ENCODE results near the gene SERTAD2.

The SERTAD2 gene, protein sequence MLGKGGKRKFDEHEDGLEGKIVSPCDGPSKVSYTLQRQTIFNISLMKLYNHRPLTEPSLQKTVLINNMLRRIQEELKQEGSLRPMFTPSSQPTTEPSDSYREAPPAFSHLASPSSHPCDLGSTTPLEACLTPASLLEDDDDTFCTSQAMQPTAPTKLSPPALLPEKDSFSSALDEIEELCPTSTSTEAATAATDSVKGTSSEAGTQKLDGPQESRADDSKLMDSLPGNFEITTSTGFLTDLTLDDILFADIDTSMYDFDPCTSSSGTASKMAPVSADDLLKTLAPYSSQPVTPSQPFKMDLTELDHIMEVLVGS

GRCh38 chr2:64653109-64654062, at the start of gene SERTAD2:
Gene SERTAD2, minus strand, starts transcription at chr2:64653913. Its CDS starts 17,042 bp downstream, at chr2:64636871.
- peak within 1 kb of the TSS; percentile 76 for H3K4me3 ChIP-seq (ENCODE audit: low read depth, low read length)

- H3K4me3 ChIP-seq (ENCODE audit: low read depth, low read length) = no peak overlapping the region
Observed at GRCh38 chr2:64700133-64700809, 46.6 kb upstream of the SERTAD2 start.

- H3K4me3 ChIP-seq (ENCODE audit: low read depth, low read length) = no peak overlapping the region
Observed at GRCh38 chr2:64699712-64700111, 46.0 kb upstream of the SERTAD2 start.

GRCh38 chr2:64698668-64699444, 45.1 kb upstream of the SERTAD2 start:
- H3K4me3 ChIP-seq (ENCODE audit: low read depth, low read length) = no peak overlapping the region

DNA sequence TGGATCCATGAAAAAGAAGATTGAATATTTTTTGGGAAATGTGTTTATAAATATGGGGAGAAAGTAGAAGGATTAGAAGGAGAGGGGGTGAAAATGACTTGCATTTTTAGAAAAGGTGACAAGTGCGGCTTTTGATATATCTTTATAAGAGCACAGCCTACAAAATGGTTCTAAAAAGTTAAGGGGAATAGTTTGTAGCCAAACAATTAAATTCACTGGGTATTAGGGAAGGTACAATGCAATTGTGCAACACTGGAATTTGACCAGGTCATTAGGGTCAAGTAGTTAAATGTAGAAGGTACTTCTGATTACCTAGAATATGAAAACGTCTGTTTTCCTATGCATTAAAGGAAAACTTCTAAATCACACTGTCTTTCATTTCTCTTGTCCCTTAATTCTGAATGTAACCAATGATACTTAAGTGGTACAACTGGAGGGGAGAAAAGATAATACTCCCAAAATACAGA, 44.5 kb upstream of the SERTAD2 start:
- H3K4me3 ChIP-seq (ENCODE audit: low read depth, low read length) = no peak overlapping the region

- H3K4me3 ChIP-seq (ENCODE audit: low read depth, low read length) = no peak overlapping the region
Observed at GRCh38 chr2:64697297-64698176, 43.8 kb upstream of the SERTAD2 start.

DNA sequence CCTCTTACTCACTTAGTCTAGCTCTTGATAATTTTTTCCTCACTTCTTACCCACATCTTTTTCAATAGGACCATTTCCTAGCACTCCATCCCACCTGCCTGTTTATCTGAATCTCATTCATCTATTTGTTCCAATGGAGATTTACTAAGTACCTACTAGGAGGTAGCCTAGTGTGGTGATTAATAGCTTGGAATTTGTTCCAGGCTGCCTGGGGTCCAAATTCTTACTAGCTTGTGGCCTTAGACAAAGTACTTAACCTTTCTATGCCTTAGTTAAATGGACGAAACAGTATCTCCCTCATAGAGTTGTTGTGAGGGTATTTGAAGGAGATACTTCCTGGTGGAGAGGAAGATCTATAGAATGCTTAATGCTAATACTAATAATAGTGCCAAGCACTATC, 42.9 kb upstream of the SERTAD2 start:
- H3K4me3 ChIP-seq (ENCODE audit: low read depth, low read length) = no peak overlapping the region

- no peak overlapping the region for H3K4me3 ChIP-seq (ENCODE audit: low read depth, low read length)
Observed at GRCh38 chr2:64695721-64696261, 42.1 kb upstream of the SERTAD2 start.

GRCh38 chr2:64692401-64692800, 38.7 kb upstream of the SERTAD2 start:
- no peak overlapping the region for H3K4me3 ChIP-seq (ENCODE audit: low read depth, low read length)

DNA sequence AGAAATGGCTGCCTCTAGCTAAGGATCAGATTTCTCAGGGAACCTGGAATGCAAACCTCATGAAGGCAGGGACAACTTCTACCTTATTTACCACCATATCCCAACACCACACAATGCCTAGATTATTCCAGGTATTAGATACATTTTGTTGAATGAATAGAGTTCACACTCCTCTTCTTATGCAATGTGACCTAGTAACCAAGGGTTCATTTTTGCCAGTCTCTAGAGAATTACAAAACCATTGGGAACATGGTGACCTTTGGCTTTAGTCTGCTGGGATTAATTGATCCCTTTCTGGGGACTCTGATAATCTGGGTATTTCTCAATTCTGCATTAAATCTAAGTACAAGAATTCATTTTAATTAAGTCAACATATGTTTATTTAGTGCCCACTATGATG, 35.2 kb upstream of the SERTAD2 start:
- no peak overlapping the region for H3K4me3 ChIP-seq (ENCODE audit: low read depth, low read length)

DNA sequence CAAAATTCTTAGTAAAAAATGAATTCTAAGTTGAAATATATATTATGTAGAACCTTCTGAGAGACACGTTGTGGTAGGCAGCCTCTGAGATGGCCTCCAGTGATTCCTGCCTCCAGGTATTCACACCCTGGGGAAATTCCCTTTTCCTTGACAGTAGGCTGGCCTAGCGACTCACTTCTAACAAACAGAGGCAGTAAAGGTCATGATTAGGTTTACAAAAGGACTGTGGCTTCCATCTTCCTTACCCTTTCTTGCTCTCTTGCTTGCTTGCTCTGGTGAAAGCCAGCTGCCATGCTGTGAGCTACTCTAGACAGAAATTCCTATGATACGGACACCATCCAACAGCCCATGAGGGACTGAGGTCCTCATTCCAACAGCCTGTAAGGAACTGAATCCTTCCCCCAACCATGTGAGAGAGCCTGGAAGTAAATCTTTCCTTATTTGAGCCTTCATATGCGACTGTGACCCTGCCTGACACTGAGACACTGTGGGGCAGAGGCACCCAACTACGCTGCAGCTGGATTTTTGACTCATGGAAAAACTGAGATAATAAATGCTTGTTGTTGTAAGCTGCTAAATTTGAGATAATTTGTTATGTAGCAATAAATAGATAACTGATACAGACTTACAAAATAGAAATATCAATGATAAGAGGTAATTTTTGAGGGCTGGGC, 32.7 kb upstream of the SERTAD2 start:
- no peak overlapping the region for H3K4me3 ChIP-seq (ENCODE audit: low read depth, low read length)

GRCh38 chr2:64685430-64685829, 31.7 kb upstream of the SERTAD2 start:
- no peak overlapping the region for H3K4me3 ChIP-seq (ENCODE audit: low read depth, low read length)

- no peak overlapping the region for H3K4me3 ChIP-seq (ENCODE audit: low read depth, low read length)
Observed at GRCh38 chr2:64683771-64684510, 30.2 kb upstream of the SERTAD2 start.

DNA sequence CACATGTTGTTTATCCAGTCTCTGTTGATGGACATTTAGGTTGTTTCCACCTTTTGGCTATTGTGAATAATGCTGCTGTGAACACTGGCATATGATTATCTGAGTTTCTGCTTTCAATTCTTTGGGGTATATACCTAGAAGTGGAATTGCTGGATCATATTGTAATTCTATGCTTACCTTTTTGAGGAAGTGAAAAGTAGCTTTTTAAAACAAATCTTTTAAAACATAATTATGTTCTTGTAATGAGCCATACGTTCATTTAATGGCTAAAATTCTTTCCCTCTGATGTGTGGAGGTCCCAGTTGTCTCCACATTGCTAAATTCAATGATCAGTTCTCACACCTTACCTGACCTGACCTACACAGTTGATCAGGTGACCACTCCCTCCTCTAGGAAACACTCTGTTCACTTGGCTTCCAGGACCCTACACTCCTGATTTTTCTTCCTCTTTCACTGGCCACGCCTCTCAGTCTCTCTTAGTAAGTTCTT, 27.8 kb upstream of the SERTAD2 start:
- H3K4me3 ChIP-seq (ENCODE audit: low read depth, low read length) = no peak overlapping the region

- no peak overlapping the region for H3K4me3 ChIP-seq (ENCODE audit: low read depth, low read length)
Observed at GRCh38 chr2:64679673-64680425, 26.1 kb upstream of the SERTAD2 start.

- no peak overlapping the region for H3K4me3 ChIP-seq (ENCODE audit: low read depth, low read length)
Observed at GRCh38 chr2:64678771-64679590, 25.3 kb upstream of the SERTAD2 start.
